Hepatocyte (in vitro differentiated cells): ENCODE data around the gene CSKMT. TPM values are rescaled to one million over a fixed set of nuclear protein-coding genes. Genes with fewer than 3 reads are reported as not detected.

ENCODE experiments used
- DNase-seq: peaks from one replicate; pipeline ENCODE4 v3.0.0-alpha.2; 2016; ENCODE audit warnings: low spot score
- H2AFZ ChIP-seq: fragments of 200-600 bp; sonication (generic); 2 replicates; pipeline ENCODE4 v1.6.0; 2016; ENCODE audit warnings: antibody characterized with exemption, mild to moderate bottlenecking
- H3K27ac ChIP-seq: fragments of 200-600 bp; sonication (generic); 2 replicates; pipeline ENCODE4 v1.5.1; 2016; ENCODE audit warnings: mild to moderate bottlenecking
- H3K27me3 ChIP-seq: fragments of 200-600 bp; sonication (generic); 2 replicates; pipeline ENCODE4 v1.6.1; 2016
- H3K36me3 ChIP-seq: fragments of 200-600 bp; sonication (generic); replicated peaks from 2 replicates; pipeline ENCODE4 v1.5.1; 2016; ENCODE audit warnings: low read depth; ENCODE audit not compliant: insufficient read depth
- H3K4me1 ChIP-seq: fragments of 200-600 bp; sonication (generic); 2 replicates; pipeline ENCODE4 v1.5.1; 2016; ENCODE audit warnings: mild to moderate bottlenecking, moderate library complexity; ENCODE audit not compliant: insufficient read depth
- H3K4me2 ChIP-seq: fragments of 200-600 bp; sonication (generic); 2 replicates; pipeline ENCODE4 v1.6.0; 2016
- H3K4me3 ChIP-seq: fragments of 200-600 bp; sonication (generic); 2 replicates; pipeline ENCODE4 v1.5.1; 2016; ENCODE audit warnings: mild to moderate bottlenecking
- H3K79me2 ChIP-seq: fragments of 200-600 bp; sonication (generic); 2 replicates; pipeline ENCODE4 v1.6.0; 2017; ENCODE audit warnings: mild to moderate bottlenecking
- H3K9me2 ChIP-seq: fragments of 200-600 bp; sonication (generic); replicated peaks from 2 replicates; pipeline ENCODE4 v1.6.0; 2017; ENCODE audit warnings: mild to moderate bottlenecking; ENCODE audit not compliant: insufficient read depth
- H3K9me3 ChIP-seq: fragments of 200-600 bp; sonication (generic); 2 replicates; pipeline ENCODE4 v1.5.1; 2016; ENCODE audit warnings: low read depth, mild to moderate bottlenecking
- H4K20me1 ChIP-seq: fragments of 200-600 bp; sonication (generic); 2 replicates; pipeline ENCODE4 v1.6.0; 2016; ENCODE audit warnings: mild to moderate bottlenecking; ENCODE audit not compliant: insufficient read depth, poor library complexity, severe bottlenecking
- CTCF ChIP-seq: fragments of 200-600 bp; sonication (generic); IDR thresholded peaks from 2 replicates; pipeline ENCODE4 v1.5.1; 2016; ENCODE audit warnings: antibody characterized with exemption, mild to moderate bottlenecking; ENCODE audit not compliant: poor library complexity
- EZH2 ChIP-seq: fragments of 200-600 bp; sonication (generic); IDR thresholded peaks from 2 replicates; pipeline ENCODE4 v1.6.1; 2016; ENCODE audit warnings: antibody characterized with exemption, mild to moderate bottlenecking, borderline replicate concordance
- EZH2phosphoT487 ChIP-seq: fragments of 200-600 bp; sonication (generic); IDR thresholded peaks from one replicate; pipeline ENCODE4 v1.6.1; 2018; ENCODE audit warnings: antibody characterized with exemption, mild to moderate bottlenecking, low read depth, moderate library complexity; ENCODE audit not compliant: unreplicated experiment, severe bottlenecking
- whole genome bisulfite sequencing: methylation state at CpG from one replicate; pipeline ENCODE4 v1.1.6; 2016; ENCODE audit warnings: low lambda C conversion rate; ENCODE audit errors: missing lambda C conversion rate; 5-methylcytosine and 5-hydroxymethylcytosine counted together
- polyA plus RNA-seq: library from polyadenylated mRNA; unstranded; fragments of >200 nt; fragmentation: Nextera tagmentation; extraction: Ambion mirVana; gene quantifications from 2 replicates; pipeline ENCODE4 v1.2.1, GENCODE V29; 2016
- total RNA-seq: library from RNA; depleted of rRNA; stranded (reverse); fragments of >200 nt; gene quantifications from 2 replicates; pipeline ENCODE4 v1.2.3, GENCODE V29; 2014

Gene CSKMT
- total and polyA plus RNA-seq, 2 experiments from 2014 or later, result 5.7 to 22.5 TPM

- H3K27me3 ChIP-seq, result no peaks in the 10 kb centered on the region
- under 1% methylated on average over 72 of the region's 73 CpGs for WGBS
- DNase-seq, result peak; percentile 100
- no peaks in the 10 kb centered on the region for H3K9me2 ChIP-seq
- TF ChIP-seq CTCF (no peak), EZH2 (no peak), EZH2phosphoT487 (no peak)
- H3K9me3 ChIP-seq, result no peaks in the 10 kb centered on the region
- peak within 1 kb of the TSS; percentile 97 for H3K4me2 ChIP-seq
- H3K4me1 ChIP-seq, result peaks cover 6% of the 10 kb centered on the region
- peak within 1 kb of the TSS; percentile 72 for H3K4me3 ChIP-seq
- peak within 1 kb of the TSS; percentile 20 for H2AFZ ChIP-seq
- H3K36me3 ChIP-seq, result no peaks in the 10 kb centered on the region
- peaks cover 59% of the 10 kb centered on the region for H3K79me2 ChIP-seq
- H4K20me1 ChIP-seq, result no peaks in the 10 kb centered on the region
- peak within 1 kb of the TSS; percentile 97 for H3K27ac ChIP-seq
Observed at GRCh38 chr11:62645946-62646824, 18.9 kb upstream of the CSKMT start, which contains the start of gene GANAB. Gene GANAB, minus strand, starts transcription at chr11:62646613. Its CDS starts 14 bp downstream, at chr11:62646599.

- TF ChIP-seq EZH2phosphoT487 (no peak), EZH2 (no peak), CTCF (no peak)
- WGBS, result 76% methylated on average over 32 of the region's 32 CpGs
Observed at GRCh38 chr11:62646825-62647608, 18.1 kb upstream of the CSKMT start.

GRCh38 chr11:62647609-62648005 lies 17.5 kb upstream of the CSKMT start:
- H3K4me2 ChIP-seq, result no peak overlapping the region
- peaks cover 4% of the 10 kb centered on the region for H3K4me1 ChIP-seq
- TF ChIP-seq CTCF (no peak), EZH2 (no peak), EZH2phosphoT487 (no peak)
- no peaks in the 10 kb centered on the region for H3K27me3 ChIP-seq
- no peaks in the 10 kb centered on the region for H3K9me3 ChIP-seq
- no peak overlapping the region for H2AFZ ChIP-seq
- no peak overlapping the region for H3K4me3 ChIP-seq
- no peak overlapping the region for H3K27ac ChIP-seq
- H3K79me2 ChIP-seq, result peaks cover 59% of the 10 kb centered on the region
- DNase-seq, result no peak
- H3K36me3 ChIP-seq, result no peaks in the 10 kb centered on the region
- H3K9me2 ChIP-seq, result no peaks in the 10 kb centered on the region
- 95% methylated on average over 6 of the region's 6 CpGs for WGBS
- H4K20me1 ChIP-seq, result no peaks in the 10 kb centered on the region

More at GRCh38 chr11:62646825-62647608, 18.1 kb upstream of the CSKMT start:
- Histone ChIP-seq H3K4me2 (peak overlapping the region; percentile 52), H3K4me3 (no peak overlapping the region), H3K4me1 (peaks cover 4% of the 10 kb centered on the region), H3K9me2 (no peaks in the 10 kb centered on the region), H2AFZ (no peak overlapping the region), H3K27ac (peak overlapping the region; percentile 39), H3K79me2 (peaks cover 59% of the 10 kb centered on the region), H3K27me3 (no peaks in the 10 kb centered on the region), H3K36me3 (no peaks in the 10 kb centered on the region), H4K20me1 (no peaks in the 10 kb centered on the region), H3K9me3 (no peaks in the 10 kb centered on the region)
- DNase-seq, result no peak
